Measurements from ENCODE around the gene FBXO11.
A peak's percentile ranks its signal among the peaks of the same experiment; 100 is the strongest.
"Not testable (repeated sequence)": the region's sequence is repeated elsewhere in the genome, so short reads cannot be mapped to it uniquely, and the experiment has no call there.

The FBXO11 gene

GRCh38 chr2:47906157-47907038, at the start of gene FBXO11:
Gene FBXO11 (minus strand): TSS chr2:47906498. CDS start chr2:47905720, 778 bp downstream.
- DNase-seq (ENCODE audit: low spot score), result peak; percentile 98

- no peak for DNase-seq (ENCODE audit: low spot score)
These were observed 44.3 kb upstream of the FBXO11 start for GRCh38 chr2:47950340-47951301.

- no peak for DNase-seq (ENCODE audit: low spot score)
These were observed 40.3 kb upstream of the FBXO11 start for GRCh38 chr2:47946593-47946992.

- DNase-seq (ENCODE audit: low spot score), result no peak
These were observed 38.9 kb upstream of the FBXO11 start for GRCh38 chr2:47945046-47945781.

- DNase-seq (ENCODE audit: low spot score), result no peak
These were observed 35.6 kb upstream of the FBXO11 start for GRCh38 chr2:47941936-47942335.

- DNase-seq (ENCODE audit: low spot score), result no peak
These were observed 31.4 kb upstream of the FBXO11 start for GRCh38 chr2:47937677-47938076.

- no peak for DNase-seq (ENCODE audit: low spot score)
These were observed 28.8 kb upstream of the FBXO11 start for GRCh38 chr2:47935071-47935470.

GRCh38 chr2:47918043-47918442, 11.7 kb upstream of the FBXO11 start:
- DNase-seq (ENCODE audit: low spot score), result no peak

- DNase-seq (ENCODE audit: low spot score), result no peak
These were observed 11.1 kb upstream of the FBXO11 start for GRCh38 chr2:47917276-47917961.

GRCh38 chr2:47916412-47916811, 10.1 kb upstream of the FBXO11 start:
- DNase-seq (ENCODE audit: low spot score), result no peak

- DNase-seq (ENCODE audit: low spot score), result not testable (repeated sequence)
These were observed 4.4 kb upstream of the FBXO11 start for GRCh38 chr2:47910662-47911061.

GRCh38 chr2:47908682-47909081, 2.4 kb upstream of the FBXO11 start:
- no peak for DNase-seq (ENCODE audit: low spot score)

GRCh38 chr2:47907039-47907781, 912 bp upstream of the FBXO11 start:
- DNase-seq (ENCODE audit: low spot score), result peak; percentile 46

GRCh38 chr2:47905386-47906156, 727 bp downstream of the FBXO11 start:
- peak; percentile 47 for DNase-seq (ENCODE audit: low spot score)

GRCh38 chr2:47903781-47904490, 2.4 kb downstream of the FBXO11 start:
- DNase-seq (ENCODE audit: low spot score), result no peak

GRCh38 chr2:47901892-47902291, 4.4 kb downstream of the FBXO11 start:
- not testable (repeated sequence) for DNase-seq (ENCODE audit: low spot score)

- DNase-seq (ENCODE audit: low spot score), result no peak
These were observed 5.4 kb downstream of the FBXO11 start for GRCh38 chr2:47900857-47901256.

- DNase-seq (ENCODE audit: low spot score), result no peak
These were observed 6.1 kb downstream of the FBXO11 start for GRCh38 chr2:47899915-47900816.
